Loucy (cell line): ENCODE results near the gene DPF3.
A peak's percentile ranks its signal among the peaks of the same experiment; 100 is the strongest.

Experiments used
- H2AFZ ChIP-seq: fragments of 200-600 bp; sonication (generic); 2 replicates; pipeline ENCODE4 v1.6.0; 2016; ENCODE audit warnings: antibody characterized with exemption, mild to moderate bottlenecking, low read length, moderate library complexity
- H3F3A ChIP-seq: fragments of 200-600 bp; 2 replicates; pipeline ENCODE4 v1.6.0; 2016; ENCODE audit warnings: antibody characterized with exemption, low read depth, mild to moderate bottlenecking
- H3K27me3 ChIP-seq: fragments of 200-600 bp; sonication (generic); 2 replicates; pipeline ENCODE4 v1.6.1; 2014; ENCODE audit warnings: low read length, mild to moderate bottlenecking; ENCODE audit not compliant: insufficient read depth, poor library complexity, severe bottlenecking
- H3K36me3 ChIP-seq: fragments of 200-600 bp; sonication (generic); 2 replicates; pipeline ENCODE4 v1.6.1; 2016; ENCODE audit warnings: low read length; ENCODE audit not compliant: insufficient read depth
- H3K4me1 ChIP-seq: fragments of 200-600 bp; sonication (generic); 2 replicates; pipeline ENCODE4 v1.5.1; 2014; ENCODE audit warnings: low read length, mild to moderate bottlenecking; ENCODE audit not compliant: insufficient read depth, poor library complexity, severe bottlenecking
- H3K4me2 ChIP-seq: fragments of 200-600 bp; sonication (generic); 2 replicates; pipeline ENCODE4 v1.6.0; 2014; ENCODE audit warnings: antibody characterized with exemption, low read length, low read depth, mild to moderate bottlenecking; ENCODE audit not compliant: poor library complexity, severe bottlenecking
- H3K4me3 ChIP-seq: fragments of 200-600 bp; sonication (generic); 2 replicates; pipeline ENCODE4 v1.5.1; 2014; ENCODE audit warnings: low read length, mild to moderate bottlenecking, mixed read lengths; ENCODE audit not compliant: poor library complexity, severe bottlenecking
- H3K79me2 ChIP-seq: fragments of 200-600 bp; sonication (generic); 2 replicates; pipeline ENCODE4 v1.6.1; 2014; ENCODE audit warnings: low read length; ENCODE audit not compliant: insufficient read depth
- H3K9ac ChIP-seq: fragments of 200-600 bp; sonication (generic); 2 replicates; pipeline ENCODE4 v1.6.0; 2014; ENCODE audit warnings: mild to moderate bottlenecking, low read depth, low read length, moderate library complexity; ENCODE audit not compliant: poor library complexity, severe bottlenecking
- H3K9me2 ChIP-seq: fragments of 200-600 bp; sonication (generic); replicated peaks from 2 replicates; pipeline ENCODE4 v1.6.1; 2016; ENCODE audit warnings: low read depth, low read length, mixed read lengths
- H3K9me3 ChIP-seq: fragments of 200-600 bp; sonication (generic); 2 replicates; pipeline ENCODE4 v1.6.1; 2014; ENCODE audit warnings: mild to moderate bottlenecking, antibody characterized with exemption, low read length, low read depth; ENCODE audit not compliant: insufficient read depth
- H4K20me1 ChIP-seq: fragments of 200-600 bp; sonication (generic); 2 replicates; pipeline ENCODE4 v1.6.0; 2014; ENCODE audit warnings: antibody characterized with exemption, low read length, mild to moderate bottlenecking; ENCODE audit not compliant: insufficient read depth, poor library complexity, severe bottlenecking
- CTCF ChIP-seq: fragments of 200-600 bp; sonication (generic); conservative IDR thresholded peaks from 2 replicates; pipeline ENCODE4 v1.5.1; 2014; ENCODE audit warnings: mild to moderate bottlenecking, antibody characterized with exemption, low read length
- EZH2phosphoT487 ChIP-seq: fragments of 200-600 bp; IDR thresholded peaks from 2 replicates; pipeline ENCODE4 v1.6.1; 2018; ENCODE audit warnings: antibody characterized with exemption, mild to moderate bottlenecking, moderate library complexity, borderline replicate concordance

Gene DPF3

GRCh38 chr14:72822946-72823611, 70.8 kb downstream of the DPF3 start:
- Histone ChIP-seq H3K79me2 (peaks cover 100% of the 10 kb centered on the region), H3K4me1 (peaks cover 16% of the 10 kb centered on the region), H3K27me3 (no peaks in the 10 kb centered on the region), H3K36me3 (peaks cover 28% of the 10 kb centered on the region; the same call in 1 of the 2 replicates), H3K4me3 (no peak overlapping the region), H4K20me1 (peaks cover 30% of the 10 kb centered on the region), H3K9ac (no peak overlapping the region), H3K9me2 (no peaks in the 10 kb centered on the region), H3F3A (no peaks in the 10 kb centered on the region), H3K9me3 (peaks cover 6% of the 10 kb centered on the region; the same call in 1 of the 2 replicates), H3K4me2 (no peak overlapping the region), H2AFZ (no peak overlapping the region)
- TF ChIP-seq CTCF, result no peak
- no peak for TF ChIP-seq EZH2phosphoT487

- Histone ChIP-seq H3F3A (no peaks in the 10 kb centered on the region), H3K4me1 (peaks cover 6% of the 10 kb centered on the region), H3K9ac (no peak overlapping the region), H3K27me3 (no peaks in the 10 kb centered on the region), H3K36me3 (peaks cover 41% of the 10 kb centered on the region; the same call in 1 of the 2 replicates), H4K20me1 (peaks cover 47% of the 10 kb centered on the region), H3K4me3 (no peak overlapping the region), H3K4me2 (no peak overlapping the region), H3K9me2 (no peaks in the 10 kb centered on the region), H3K79me2 (peaks cover 100% of the 10 kb centered on the region), H3K9me3 (peaks cover 6% of the 10 kb centered on the region; the same call in 1 of the 2 replicates), H2AFZ (no peak overlapping the region)
- TF ChIP-seq CTCF, result peak; percentile 29
- no peak for TF ChIP-seq EZH2phosphoT487
Measured at GRCh38 chr14:72818998-72819397, 74.9 kb downstream of the DPF3 start.

- Histone ChIP-seq H3K4me1 (peaks cover 6% of the 10 kb centered on the region), H3K9ac (no peak overlapping the region), H3F3A (no peaks in the 10 kb centered on the region), H2AFZ (no peak overlapping the region), H3K79me2 (peaks cover 100% of the 10 kb centered on the region), H3K27me3 (no peaks in the 10 kb centered on the region), H3K9me3 (peaks cover 6% of the 10 kb centered on the region; the same call in 1 of the 2 replicates), H4K20me1 (peaks cover 61% of the 10 kb centered on the region), H3K36me3 (peaks cover 43% of the 10 kb centered on the region; the same call in 1 of the 2 replicates), H3K9me2 (no peaks in the 10 kb centered on the region), H3K4me2 (no peak overlapping the region), H3K4me3 (no peak overlapping the region)
- no peak for TF ChIP-seq CTCF
- no peak for TF ChIP-seq EZH2phosphoT487
Measured at GRCh38 chr14:72816287-72816686, 77.6 kb downstream of the DPF3 start.
